Non-pigmented ciliary epithelial cell (primary cell): ENCODE data around the gene ERVH48-1.
"Not testable (repeated sequence)": the region's sequence is repeated elsewhere in the genome, so short reads cannot be mapped to it uniquely, and the experiment has no call there.

ENCODE experiments used
- DNase-seq: peaks from one replicate; pipeline ENCODE4 v3.0.0-alpha.2; 2010; ENCODE audit warnings: low read depth

The ERVH48-1 gene

GRCh38 chr21:42925114-42925926 lies at the start of gene ERVH48-1:
TSS of gene ERVH48-1 (minus strand) at chr21:42925630. CDS start at chr21:42919006, 6,624 bp downstream.
- DNase-seq = no peak

- DNase-seq = peak; percentile 88
These were observed 48.8 kb upstream of the ERVH48-1 start, which contains the start of gene PKNOX1 for GRCh38 chr21:42973991-42974831. TSS of gene PKNOX1 (plus strand) at chr21:42974562. CDS start at chr21:43004382, 29,820 bp downstream.

- DNase-seq = no peak
These were observed 48.0 kb upstream of the ERVH48-1 start for GRCh38 chr21:42973309-42973990.

- no peak for DNase-seq
These were observed 46.5 kb upstream of the ERVH48-1 start for GRCh38 chr21:42971897-42972275.

- no peak for DNase-seq
These were observed 45.7 kb upstream of the ERVH48-1 start for GRCh38 chr21:42970946-42971653.

- no peak for DNase-seq
These were observed 43.8 kb upstream of the ERVH48-1 start for GRCh38 chr21:42969193-42969600.

GRCh38 chr21:42967616-42968015 lies 42.2 kb upstream of the ERVH48-1 start:
- DNase-seq = not testable (repeated sequence)

GRCh38 chr21:42965211-42965560 lies 39.8 kb upstream of the ERVH48-1 start:
- no peak for DNase-seq

GRCh38 chr21:42964546-42965210 lies 39.2 kb upstream of the ERVH48-1 start:
- no peak for DNase-seq

GRCh38 chr21:42964086-42964485 lies 38.7 kb upstream of the ERVH48-1 start:
- no peak for DNase-seq

GRCh38 chr21:42962380-42963007 lies 37.1 kb upstream of the ERVH48-1 start:
- no peak for DNase-seq

GRCh38 chr21:42959728-42960127 lies 34.3 kb upstream of the ERVH48-1 start:
- DNase-seq = no peak

- not testable (repeated sequence) for DNase-seq
These were observed 32.7 kb upstream of the ERVH48-1 start for GRCh38 chr21:42958122-42958521.

- no peak for DNase-seq
These were observed 31.6 kb upstream of the ERVH48-1 start for GRCh38 chr21:42956824-42957630.

- not testable (repeated sequence) for DNase-seq
These were observed 25.8 kb upstream of the ERVH48-1 start for GRCh38 chr21:42951193-42951592.

GRCh38 chr21:42949094-42949755 lies 23.8 kb upstream of the ERVH48-1 start:
- DNase-seq = not testable (repeated sequence)

GRCh38 chr21:42942244-42942643 lies 16.8 kb upstream of the ERVH48-1 start:
- no peak for DNase-seq

- DNase-seq = no peak
These were observed 16.3 kb upstream of the ERVH48-1 start for GRCh38 chr21:42941696-42942085.
